SHP77 treated with DMSO at 0.1 percent for 48 hours (cell line): ENCODE results near the gene PRDM5.

Experiments used
- DNase-seq: peaks from one replicate; lab custom pipeline; 2025; lab: John Stamatoyannopoulos, UW

The PRDM5 gene

DNA sequence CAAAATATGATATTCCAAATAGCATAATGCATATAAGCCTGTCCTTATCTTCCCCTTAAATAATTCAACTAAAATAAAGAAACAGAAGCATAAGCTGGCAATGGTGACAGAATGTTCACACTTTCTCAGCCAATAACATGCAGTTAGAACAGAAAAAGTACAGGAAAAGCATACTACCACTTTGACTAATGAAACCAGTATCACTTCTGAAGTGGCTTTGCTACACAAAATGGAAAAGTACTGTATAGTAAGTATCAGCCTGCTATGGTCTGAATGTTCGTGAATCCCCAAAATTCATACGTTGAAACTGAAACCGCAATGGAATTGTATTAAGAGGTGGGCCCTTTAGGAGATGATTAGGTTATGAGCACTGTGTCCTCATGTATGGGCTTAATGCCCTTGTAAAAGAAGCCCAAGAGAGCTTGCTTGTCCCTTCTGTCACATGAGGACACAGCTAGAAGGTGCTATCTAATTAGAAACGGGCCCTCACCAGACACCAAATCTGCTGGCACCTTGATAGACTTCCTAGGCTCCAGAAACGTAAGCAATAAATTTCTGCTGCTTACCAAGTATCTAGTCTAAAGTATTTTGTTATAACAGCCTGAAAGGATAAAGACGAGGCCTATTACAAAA is 102.6 kb downstream of the PRDM5 start:
- DNase-seq = no peak

DNA sequence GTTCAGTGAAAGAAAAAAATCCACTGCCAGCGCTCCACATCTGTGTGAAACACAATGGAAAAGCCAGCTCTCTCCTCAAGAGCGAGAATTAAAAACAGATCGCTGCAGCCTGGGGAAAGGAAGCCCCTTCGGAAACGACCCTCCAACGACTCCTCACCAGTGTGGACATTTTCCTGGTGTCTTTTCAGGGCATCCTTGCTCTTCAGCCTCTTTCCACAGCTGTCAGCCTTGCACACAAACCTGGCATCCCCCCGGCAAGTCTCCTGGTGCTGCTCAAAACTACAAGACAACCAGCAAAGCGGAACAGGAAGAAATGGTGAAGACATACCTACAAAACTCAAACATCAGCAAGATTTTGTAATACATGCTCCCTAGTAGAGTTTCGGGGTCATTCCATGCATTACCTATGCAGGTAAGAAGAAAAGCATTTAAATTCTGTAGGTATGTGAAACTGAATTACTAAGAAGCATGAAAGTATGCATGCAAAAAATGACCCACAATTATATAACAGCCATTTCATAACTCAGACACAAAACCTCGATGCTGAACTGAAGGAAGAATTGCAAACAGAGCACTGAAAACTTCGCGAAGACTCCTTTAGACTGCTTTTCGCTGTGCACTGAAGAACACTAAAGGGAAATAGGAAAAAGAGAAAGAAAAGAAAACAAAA is 106.1 kb downstream of the PRDM5 start:
- no peak for DNase-seq

- DNase-seq = no peak
Observed at GRCh38 chr4:120815361-120815760, 107.2 kb downstream of the PRDM5 start.

DNA sequence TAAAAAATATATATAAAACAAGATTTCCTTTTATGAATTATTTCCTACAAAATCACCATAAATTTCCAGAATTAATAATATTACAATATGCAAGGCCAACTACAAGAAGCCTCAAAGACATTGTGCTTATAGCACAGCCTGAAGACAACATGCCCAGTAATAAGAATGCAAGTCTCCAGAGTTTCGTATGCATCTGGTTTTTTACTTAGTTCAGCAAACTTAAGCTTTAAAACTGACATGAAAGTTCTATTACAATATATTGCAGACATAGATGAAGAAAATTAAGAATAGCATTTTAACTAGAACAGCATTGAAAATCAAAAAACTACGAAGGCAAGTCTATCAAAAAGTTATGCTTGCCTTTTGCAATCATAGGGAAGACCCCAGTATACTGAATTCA is 107.6 kb downstream of the PRDM5 start:
- DNase-seq = no peak

- DNase-seq = no peak
Observed at GRCh38 chr4:120812216-120812615, 110.3 kb downstream of the PRDM5 start.

DNA sequence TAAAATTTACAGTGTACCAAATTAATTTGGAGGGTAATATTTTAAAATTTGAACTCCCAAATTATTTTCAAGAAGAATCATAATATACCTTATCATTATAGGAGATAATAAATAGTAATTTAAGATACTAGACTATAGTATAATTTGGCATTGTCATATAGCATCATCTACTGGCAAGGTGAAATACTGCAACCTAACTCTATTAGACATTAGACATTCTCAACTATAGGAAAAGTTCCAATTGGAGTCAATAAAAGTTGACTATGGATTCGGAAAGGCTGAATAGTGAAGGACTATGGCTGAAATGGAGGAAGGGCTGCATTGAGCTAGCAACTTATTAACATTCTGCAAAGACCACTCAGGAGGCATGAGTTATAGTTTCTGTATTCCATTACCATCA is 113.0 kb downstream of the PRDM5 start:
- DNase-seq = no peak

- no peak for DNase-seq
Observed at GRCh38 chr4:120808475-120809141, 113.9 kb downstream of the PRDM5 start.

DNA sequence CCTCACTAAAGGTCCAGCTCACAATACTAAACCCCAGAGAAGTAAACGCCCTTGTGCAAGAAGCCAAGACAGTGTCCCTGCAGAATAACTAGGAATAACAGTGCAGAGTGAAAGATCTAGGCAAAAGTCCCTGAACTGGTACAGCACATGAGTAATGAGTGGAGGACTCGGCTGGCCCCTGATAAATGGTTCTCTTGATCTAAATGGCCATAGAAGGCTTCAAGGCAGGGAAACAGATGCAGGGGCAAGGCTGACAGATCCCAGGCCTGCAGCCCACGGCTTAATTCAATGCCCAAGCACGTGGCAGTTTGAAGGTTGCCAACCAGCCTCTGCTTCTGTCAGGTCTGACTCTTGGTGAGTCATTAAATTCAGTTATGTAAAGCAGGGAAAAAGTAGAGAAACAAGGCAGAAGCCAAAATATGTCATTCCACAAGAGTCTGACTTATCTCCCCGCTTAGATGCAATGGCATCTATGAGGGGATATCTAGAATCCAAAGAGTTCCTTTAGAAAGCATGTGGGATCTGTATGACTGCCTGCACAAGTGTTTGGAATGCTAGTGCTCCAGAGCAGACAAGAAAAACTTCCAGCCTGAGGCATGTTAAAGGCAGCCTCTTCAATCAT is 121.3 kb downstream of the PRDM5 start:
- no peak for DNase-seq

DNA sequence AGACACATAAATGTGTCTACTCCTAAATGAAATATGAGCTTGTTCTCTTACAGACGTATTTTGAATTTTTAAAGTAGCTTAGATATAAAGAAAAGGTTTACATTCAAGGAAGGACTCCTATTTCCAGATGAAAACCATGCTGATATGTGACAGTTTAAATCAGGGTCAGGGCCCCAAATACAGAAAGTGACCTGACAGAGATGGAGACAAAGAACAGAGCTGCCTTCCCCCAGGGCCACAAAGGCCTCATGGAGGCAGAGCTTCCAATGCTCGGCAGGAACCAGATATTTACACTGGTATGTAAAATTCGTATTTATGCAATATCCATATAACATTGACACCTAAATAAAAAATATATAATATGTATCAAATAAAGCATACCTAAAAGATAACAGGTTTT is 124.0 kb downstream of the PRDM5 start:
- no peak for DNase-seq

DNA sequence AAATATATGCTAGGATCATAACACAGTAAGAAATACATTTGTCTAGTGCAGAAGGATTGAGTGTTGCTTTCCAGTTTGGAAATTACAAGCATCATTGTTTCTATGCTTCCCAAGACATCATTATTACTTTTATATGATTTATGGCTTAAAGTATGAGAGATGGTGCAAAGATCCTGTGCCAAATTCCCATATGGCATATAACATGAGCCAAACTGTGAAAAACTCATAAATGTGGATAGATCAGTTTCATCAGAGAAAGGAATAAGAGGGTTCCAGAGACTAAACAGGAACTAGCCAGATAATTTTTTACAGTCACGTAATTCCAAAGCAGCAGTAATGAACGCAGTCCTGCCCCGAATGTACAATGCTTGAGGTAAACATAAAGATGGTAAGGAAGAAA is 126.3 kb downstream of the PRDM5 start:
- no peak for DNase-seq

- no peak for DNase-seq
Observed at GRCh38 chr4:120785202-120785601, 137.3 kb downstream of the PRDM5 start.

- no peak for DNase-seq
Observed at GRCh38 chr4:120777459-120777858, 145.1 kb downstream of the PRDM5 start.

- no peak for DNase-seq
Observed at GRCh38 chr4:120775431-120775830, 147.1 kb downstream of the PRDM5 start.

DNA sequence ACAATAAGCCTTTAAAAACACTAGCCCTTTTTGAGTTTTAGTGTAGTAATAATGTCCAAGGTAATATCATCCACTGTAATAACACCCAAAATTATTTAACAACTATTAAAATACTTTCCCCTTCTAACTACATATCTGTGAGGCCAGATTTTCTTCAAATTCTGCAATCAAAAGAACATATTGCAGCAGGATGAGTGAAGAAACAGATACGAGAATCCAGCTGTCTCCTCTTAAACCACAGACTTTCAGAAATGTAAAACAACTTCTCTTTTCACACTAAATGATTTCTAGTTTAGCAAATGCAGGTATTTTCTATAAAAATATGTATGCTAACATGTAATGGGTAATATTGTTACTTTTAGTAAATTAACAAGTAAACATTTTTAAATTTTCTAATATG is 148.9 kb downstream of the PRDM5 start:
- no peak for DNase-seq

DNA sequence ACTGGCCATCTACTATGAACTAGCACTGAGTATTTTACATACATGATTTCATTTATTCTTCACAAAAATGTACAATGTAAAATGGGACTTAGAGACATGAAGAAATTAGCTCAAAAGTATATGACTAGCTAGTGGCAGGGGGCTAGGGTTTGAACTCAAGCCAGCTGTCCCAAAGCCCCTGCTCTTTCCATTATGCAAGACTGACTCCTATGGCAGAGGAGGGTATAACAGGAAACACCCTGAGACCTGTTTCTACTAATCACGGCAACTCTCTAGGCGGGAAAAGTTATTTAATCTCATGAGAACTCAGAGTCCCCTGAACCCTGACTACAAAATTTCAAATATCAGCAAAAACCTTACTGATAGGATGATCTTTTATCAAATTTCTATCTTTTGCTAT is 150.6 kb downstream of the PRDM5 start:
- DNase-seq = no peak

DNA sequence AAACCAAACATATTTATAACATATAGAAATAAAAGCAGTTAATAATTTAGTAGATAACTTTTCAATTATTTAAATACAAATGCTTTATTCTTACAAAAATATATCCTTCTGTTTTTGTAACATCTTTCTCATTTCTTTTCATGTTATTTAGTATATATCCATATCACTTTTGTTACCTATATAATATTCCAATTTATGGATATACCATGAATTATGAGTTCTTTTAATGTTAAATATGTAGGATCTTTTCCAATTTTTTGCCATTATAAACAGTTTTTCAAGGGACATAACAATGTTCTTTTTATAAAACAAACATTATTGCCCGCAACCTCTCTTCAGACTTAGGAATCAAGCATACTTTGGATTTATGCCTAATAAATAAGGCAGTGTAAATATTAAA is 151.6 kb downstream of the PRDM5 start:
- no peak for DNase-seq

DNA sequence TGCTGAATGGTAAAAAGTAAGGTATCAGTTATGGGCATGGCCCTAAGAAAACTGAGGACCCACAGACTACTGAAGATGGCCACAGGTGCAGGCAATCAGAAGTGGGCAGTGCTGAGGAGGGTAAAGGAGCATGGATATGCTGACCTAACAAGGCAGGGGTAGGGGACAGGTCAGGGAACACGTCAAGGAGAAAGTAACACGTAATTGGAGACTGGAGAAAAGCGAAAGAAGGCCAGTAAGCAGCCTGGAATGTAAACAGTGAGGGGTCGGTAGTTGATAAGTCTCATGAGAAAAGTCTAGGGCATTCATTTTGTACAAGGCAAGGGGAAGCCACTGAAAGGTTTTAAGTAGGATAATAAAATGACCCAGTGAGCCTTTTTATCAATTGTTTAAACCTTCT is 153.3 kb downstream of the PRDM5 start:
- DNase-seq = no peak

DNA sequence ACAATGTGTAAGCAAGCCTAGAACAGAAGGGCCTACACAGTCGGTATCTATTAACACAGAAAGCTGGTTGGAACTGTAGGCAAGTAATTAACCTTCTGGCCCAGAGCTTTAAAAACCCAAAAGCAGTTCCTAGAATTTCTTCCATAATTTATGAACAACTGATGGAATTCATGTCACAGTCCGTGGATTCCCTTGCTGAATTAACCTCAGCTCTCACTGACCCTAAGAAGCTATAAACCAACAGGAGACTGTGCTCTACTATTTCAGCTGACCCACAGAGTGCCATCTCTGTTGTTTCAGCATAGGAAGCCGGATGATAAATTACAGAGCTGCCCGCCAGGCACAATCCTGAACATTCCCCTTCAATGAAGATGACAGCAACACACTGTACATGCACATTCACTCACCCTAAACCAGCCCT is 157.3 kb downstream of the PRDM5 start:
- no peak for DNase-seq

DNA sequence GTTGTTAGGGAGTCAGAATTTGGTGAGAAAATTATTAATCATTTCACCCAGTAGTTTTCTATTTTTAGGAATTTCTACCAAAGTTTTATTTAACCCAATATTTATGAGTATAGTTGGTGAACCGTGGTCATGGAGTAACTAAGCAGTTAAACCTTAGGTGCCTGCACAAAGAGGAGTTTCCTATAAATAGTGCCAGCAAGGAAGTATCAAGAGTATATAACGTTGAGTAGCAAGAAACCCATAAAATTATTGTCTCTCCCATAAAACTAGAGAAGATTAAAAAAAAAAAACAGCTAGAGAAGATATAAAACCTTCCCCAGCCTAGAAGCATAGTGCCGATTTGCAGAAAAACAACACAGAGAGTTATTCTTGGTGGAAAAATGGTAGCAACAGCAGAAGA is 158.9 kb downstream of the PRDM5 start:
- DNase-seq = no peak

DNA sequence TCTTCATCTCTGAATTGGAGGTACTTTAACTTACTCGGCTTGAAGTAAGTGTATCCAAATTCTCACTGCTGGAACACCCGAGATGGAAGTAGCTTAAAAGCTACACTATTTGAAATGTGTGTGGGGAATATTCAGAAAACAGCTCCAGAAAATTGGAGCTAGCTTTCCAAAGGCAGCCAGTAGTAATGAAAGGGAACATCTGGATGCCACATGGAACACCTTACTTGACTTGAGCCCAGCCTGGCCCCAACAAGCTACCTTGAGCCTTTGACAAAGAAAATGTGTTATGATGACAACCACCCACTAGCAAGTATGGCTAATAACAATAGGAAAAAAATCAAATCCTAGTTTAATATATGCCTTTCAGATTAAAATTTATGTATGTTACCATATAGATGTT is 161.5 kb downstream of the PRDM5 start:
- no peak for DNase-seq

- no peak for DNase-seq
Observed at GRCh38 chr4:120760047-120760446, 162.5 kb downstream of the PRDM5 start.

- DNase-seq = no peak
Observed at GRCh38 chr4:120755864-120756263, 166.7 kb downstream of the PRDM5 start.

GRCh38 chr4:120754590-120754989 is 167.9 kb downstream of the PRDM5 start:
- DNase-seq = no peak
